ENCODE data around the gene EGR2.

GRCh38 chr10:62810156-62810902 lies 5.8 kb downstream of the EGR2 start:
- TF ChIP-seq, protein P1, sequence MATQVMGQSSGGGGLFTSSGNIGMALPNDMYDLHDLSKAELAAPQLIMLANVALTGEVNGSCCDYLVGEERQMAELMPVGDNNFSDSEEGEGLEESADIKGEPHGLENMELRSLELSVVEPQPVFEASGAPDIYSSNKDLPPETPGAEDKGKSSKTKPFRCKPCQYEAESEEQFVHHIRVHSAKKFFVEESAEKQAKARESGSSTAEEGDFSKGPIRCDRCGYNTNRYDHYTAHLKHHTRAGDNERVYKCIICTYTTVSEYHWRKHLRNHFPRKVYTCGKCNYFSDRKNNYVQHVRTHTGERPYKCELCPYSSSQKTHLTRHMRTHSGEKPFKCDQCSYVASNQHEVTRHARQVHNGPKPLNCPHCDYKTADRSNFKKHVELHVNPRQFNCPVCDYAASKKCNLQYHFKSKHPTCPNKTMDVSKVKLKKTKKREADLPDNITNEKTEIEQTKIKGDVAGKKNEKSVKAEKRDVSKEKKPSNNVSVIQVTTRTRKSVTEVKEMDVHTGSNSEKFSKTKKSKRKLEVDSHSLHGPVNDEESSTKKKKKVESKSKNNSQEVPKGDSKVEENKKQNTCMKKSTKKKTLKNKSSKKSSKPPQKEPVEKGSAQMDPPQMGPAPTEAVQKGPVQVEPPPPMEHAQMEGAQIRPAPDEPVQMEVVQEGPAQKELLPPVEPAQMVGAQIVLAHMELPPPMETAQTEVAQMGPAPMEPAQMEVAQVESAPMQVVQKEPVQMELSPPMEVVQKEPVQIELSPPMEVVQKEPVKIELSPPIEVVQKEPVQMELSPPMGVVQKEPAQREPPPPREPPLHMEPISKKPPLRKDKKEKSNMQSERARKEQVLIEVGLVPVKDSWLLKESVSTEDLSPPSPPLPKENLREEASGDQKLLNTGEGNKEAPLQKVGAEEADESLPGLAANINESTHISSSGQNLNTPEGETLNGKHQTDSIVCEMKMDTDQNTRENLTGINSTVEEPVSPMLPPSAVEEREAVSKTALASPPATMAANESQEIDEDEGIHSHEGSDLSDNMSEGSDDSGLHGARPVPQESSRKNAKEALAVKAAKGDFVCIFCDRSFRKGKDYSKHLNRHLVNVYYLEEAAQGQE (IDR thresholded peaks at IDR 0.05; ENCODE audit: low read depth, low read length): no peak
- TF ChIP-seq CHD2 (IDR thresholded peaks at IDR 0.05; ENCODE audit: low read length, partially characterized antibody) (no peak), POLR2AphosphoS5 (IDR thresholded peaks at IDR 0.05; ENCODE audit: low read depth, low read length) (no peak), TCF12 (IDR thresholded peaks at IDR 0.05) (no peak)
- TF ChIP-seq, protein P2, sequence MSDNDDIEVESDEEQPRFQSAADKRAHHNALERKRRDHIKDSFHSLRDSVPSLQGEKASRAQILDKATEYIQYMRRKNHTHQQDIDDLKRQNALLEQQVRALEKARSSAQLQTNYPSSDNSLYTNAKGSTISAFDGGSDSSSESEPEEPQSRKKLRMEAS (IDR thresholded peaks at IDR 0.05; ENCODE audit: low read depth): no peak

Measured in SK-N-SH (cell line).